NCI-H2107 treated with DMSO at 0.1 percent for 48 hours (cell line): Measurements from ENCODE around the gene SPATA13.
"Not testable (repeated sequence)": the region's sequence is repeated elsewhere in the genome, so short reads cannot be mapped to it uniquely, and the experiment has no call there.

Experiments used
- DNase-seq: peaks from one replicate; lab custom pipeline; 2025; ENCODE audit not compliant: unreplicated experiment; lab: John Stamatoyannopoulos, UW

The SPATA13 gene

GRCh38 chr13:24307211-24308067, 146.9 kb downstream of the SPATA13 start:
- no peak for DNase-seq

- no peak for DNase-seq
Measured at GRCh38 chr13:24308068-24308445, 147.5 kb downstream of the SPATA13 start.

DNA sequence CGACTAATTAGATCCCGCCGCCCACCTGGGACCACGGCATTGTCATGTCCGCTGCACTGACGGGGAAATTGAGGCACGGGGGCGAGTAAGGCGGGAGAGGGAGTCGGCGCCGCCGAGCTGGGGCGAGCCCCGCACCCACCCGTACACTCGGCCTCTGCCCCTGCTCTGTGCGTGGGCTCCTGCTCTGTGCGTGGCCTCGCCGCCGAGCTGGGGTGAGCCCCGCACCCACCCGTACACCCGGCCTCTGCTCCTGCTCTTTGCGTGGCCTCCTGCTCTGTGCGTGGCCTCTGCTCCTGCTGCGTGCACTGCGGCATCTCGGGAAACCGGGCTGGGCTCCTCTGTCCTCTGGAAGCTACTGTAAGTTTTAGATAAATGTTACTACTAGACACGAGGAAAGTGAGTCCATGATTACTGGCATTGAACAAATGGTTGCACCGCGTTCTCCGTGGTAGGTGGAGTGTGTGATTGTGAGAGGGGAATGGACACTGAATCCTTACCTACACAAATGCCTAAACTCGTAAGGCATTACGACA, 148.0 kb downstream of the SPATA13 start:
- no peak for DNase-seq

DNA sequence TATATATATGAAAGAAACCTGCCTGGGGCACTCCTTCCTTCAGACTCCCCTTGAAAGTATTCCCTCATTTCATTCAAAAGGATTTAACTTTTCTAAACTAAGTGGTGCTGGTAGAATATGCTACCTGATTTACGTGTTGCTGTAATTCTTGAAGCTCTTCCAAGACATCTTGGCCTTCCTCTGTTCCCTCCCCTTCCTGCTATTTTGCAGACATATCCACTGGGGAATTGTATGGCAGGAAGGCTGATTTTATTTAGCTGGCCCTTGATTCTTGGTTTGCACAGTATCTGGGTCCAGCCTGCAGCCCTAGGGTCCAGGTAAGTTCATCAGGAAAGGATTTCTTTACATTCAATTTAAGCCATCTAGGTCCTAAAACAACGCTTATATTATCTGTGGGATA, 148.8 kb downstream of the SPATA13 start, which contains the start of gene C1QTNF9:
TSS of gene C1QTNF9 (plus strand) at position 281 of the 400 bp plus-strand sequence. CDS start 6,424 bp downstream, outside the sequence.
- DNase-seq = not testable (repeated sequence)

DNA sequence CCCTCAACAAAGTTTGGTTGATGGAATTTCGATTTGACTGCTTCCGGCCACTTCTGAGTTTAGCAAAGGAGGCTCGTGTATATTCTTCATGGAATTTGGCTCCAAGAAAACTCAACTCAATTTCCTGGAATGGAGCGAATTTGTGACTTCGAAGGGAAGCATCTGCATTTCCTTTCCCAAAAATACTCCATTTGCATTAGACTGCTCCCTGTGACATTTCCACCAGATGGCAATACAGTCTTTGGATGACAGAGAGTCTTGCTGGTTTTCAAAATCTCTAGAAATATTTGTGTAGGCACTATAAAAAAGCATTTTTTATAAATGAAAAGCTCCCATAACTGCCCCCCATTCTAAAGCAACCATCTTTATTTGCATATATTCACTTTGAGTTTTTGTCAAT, 152.9 kb downstream of the SPATA13 start:
- DNase-seq = no peak

DNA sequence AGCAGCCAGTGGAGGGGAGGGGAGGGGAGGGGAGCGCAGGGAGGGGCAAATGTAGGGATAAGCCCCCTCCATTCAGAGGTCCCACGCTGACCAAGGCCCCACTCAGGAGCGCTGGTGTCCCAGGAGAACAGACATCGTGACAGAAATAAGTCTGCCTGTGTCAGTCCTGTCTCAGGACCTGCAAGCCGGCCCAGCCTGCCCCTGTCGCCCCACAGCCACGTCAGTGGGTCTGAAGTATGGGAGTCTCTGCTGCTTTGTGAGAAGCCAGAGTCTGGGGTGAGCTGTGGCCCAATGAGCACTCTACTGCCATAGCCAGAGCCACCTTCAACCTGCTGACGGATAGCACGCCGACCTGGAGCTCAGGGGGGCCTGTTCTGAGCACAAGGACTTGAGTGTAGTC, 157.3 kb downstream of the SPATA13 start:
- not testable (repeated sequence) for DNase-seq

- DNase-seq = not testable (repeated sequence)
Measured at GRCh38 chr13:24318878-24319277, 158.4 kb downstream of the SPATA13 start.

DNA sequence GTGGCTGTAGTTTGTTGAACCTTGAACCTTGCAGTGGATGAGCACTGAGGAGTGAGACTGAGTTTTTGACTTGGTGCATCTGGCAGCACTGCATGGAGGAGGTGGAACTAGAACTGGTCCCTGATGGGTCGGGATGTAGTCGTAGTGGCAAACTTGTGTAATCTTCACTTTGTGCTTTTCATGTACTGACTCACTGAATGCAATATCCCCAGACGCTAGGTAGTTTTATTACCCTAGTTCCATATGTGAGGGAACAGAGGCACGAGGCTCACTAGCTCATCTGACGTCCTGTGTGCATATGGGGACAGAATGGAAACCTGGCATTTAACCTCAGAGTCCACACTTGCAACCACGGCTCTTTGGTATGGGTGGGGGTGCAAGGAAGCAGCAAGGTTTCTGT, 159.1 kb downstream of the SPATA13 start:
- DNase-seq = not testable (repeated sequence)

GRCh38 chr13:24321416-24321815, 160.9 kb downstream of the SPATA13 start:
- DNase-seq = not testable (repeated sequence)

- DNase-seq = not testable (repeated sequence)
Measured at GRCh38 chr13:24322470-24322869, 161.9 kb downstream of the SPATA13 start.

- no peak for DNase-seq
Measured at GRCh38 chr13:24323036-24323738, 162.7 kb downstream of the SPATA13 start.

DNA sequence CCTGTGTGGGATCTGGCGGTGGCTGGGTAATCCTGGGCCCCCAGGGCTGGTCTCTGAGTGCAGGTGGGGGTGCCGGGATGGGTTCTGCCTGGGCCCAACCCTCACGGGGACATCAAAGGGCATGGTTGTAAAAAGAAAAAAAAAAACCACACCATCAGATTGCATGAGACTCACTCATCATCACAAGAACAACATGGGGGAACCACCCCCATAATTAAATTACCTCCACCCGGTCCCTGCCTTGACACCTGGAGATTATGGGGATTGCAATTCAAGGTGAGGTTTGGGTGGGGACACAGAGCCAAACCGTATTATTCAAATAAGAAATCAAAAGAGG, 163.2 kb downstream of the SPATA13 start:
- no peak for DNase-seq

DNA sequence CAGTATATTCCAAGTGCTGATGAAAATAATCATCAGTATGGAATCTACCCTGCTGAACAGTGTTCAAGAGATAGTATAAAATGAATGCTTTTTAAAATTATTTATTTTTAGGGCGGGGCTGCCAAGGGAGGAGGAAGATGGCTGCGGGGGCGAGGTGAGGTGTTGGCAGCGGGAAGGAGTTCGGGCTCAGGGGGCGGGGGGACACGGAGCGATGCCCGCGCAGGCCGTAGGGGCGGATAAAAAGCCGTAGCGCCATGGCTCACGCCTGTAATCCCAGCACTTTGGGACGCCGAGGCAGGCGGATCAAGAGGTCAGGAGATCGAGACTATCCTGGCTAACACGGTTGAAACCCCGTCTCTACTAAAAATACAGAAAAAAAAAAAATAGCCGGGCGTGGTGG, 167.1 kb downstream of the SPATA13 start:
- DNase-seq = not testable (repeated sequence)

- no peak for DNase-seq
Measured at GRCh38 chr13:24328145-24328544, 167.6 kb downstream of the SPATA13 start.

DNA sequence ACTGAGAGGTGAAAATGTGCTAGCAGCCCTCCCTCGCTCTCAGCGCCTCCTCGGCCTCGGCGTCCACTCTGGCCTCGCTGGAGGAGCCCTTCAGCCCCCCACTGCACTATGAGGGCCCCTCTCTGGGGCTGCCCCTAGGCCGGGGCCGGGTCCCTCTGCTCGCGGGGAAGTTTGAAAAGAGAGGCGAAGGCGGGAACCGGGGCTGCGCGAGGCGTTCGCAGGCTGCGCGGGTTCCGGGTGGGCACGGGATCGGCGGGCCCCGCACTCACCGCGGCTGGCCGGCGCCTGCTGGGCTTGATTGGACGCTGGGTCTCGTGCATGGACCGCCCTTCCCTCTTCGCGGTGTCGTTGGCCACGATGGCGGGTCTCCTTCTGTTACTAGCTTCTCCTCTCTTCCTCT, 178.2 kb downstream of the SPATA13 start:
- DNase-seq = no peak

DNA sequence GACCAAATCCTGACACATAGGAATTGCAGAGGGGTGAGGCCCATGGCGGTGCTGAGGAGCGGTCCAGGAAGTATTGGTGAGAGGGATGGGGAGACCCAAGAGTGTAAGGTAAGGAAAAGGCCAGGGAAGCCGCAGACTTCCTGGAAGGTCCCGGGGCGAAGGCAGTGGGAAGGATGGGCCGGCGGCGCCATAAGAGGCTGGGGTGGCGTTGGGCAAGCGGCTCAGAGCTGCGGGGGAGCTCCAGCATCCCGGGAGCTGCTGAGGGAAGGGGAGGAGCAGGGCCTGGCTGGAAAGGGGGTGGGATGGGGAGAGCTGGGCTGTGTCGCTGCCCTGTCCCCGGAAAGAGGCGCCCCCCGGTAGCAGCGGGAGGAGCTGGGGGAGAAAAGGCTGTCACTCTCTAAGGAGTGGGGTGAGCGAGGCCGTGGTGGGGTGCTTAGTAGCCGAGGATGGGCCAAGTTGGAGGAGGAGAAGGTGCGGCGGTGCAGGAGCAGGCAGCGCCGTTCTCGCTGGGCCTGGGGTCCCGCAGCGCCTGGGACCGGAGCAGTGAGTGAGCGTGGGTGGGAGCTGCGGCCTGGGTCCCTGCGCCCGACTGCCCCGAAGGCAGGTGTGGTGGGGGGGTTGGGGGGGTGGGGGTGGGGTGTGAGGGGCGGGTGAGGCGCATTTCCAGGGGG, 179.6 kb downstream of the SPATA13 start:
- no peak for DNase-seq

- no peak for DNase-seq
Measured at GRCh38 chr13:24340608-24340955, 180.1 kb downstream of the SPATA13 start.

- no peak for DNase-seq
Measured at GRCh38 chr13:24341439-24341838, 180.9 kb downstream of the SPATA13 start.

DNA sequence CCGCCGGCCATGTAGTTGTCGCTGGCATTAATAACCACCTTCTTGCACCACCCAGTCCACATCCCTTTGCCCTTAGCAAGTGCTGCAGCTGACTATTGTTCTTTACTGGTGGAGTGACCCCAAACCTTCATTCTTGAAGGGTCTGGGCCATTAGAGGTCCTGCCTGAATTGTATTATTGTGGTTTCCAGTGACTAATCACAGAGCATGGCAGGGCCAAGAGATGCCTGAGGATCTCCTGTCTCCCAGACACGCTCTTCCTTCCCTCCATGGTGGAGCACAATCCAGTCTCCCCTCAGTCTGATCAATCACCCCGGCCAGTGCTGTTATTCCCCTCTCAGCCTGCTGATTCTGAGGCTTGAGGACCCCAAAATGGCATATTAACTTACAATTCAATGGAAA, 187.9 kb downstream of the SPATA13 start:
- DNase-seq = no peak

GRCh38 chr13:24348797-24349515, 188.4 kb downstream of the SPATA13 start:
- no peak for DNase-seq
